Heart right ventricle (tissue), 16 donors: Measurements from ENCODE around the gene SSC5D. TPM values are rescaled to one million over a fixed set of nuclear protein-coding genes. Genes with fewer than 3 reads are reported as not detected.

Source experiments
- ATAC-seq, 8 donors: fragments of 200-7000 bp; cut with Tn5 transposase; one replicate each; pipeline ENCODE4 v1.9.1; 2020; ENCODE audit warnings: mild to moderate bottlenecking in 8 of 8, moderate library complexity in 8 of 8, moderate number of reproducible peaks in 1 of 8
- DNase-seq, 2 donors: peaks; one replicate each; pipeline ENCODE4 v3.0.0-alpha.2; 2020
- H3K27ac ChIP-seq, 10 donors: fragments of 200-600 bp; sonication (generic) in 2 of 10; one replicate each; pipeline versions ENCODE4 v1.5.0 to v1.8.0; 2020 to 2022; ENCODE audit warnings: mild to moderate bottlenecking in 3 of 10
- H3K27me3 ChIP-seq, 7 donors: fragments of 200-600 bp; one replicate each; pipeline ENCODE4 v1.8.0; 2021 to 2022; ENCODE audit warnings: mild to moderate bottlenecking in 2 of 7
- H3K36me3 ChIP-seq, 9 donors: fragments of 200-600 bp; sonication (generic) in 1 of 9; one replicate each; pipeline versions ENCODE4 v1.5.0 to v1.8.0; 2020 to 2022; ENCODE audit warnings: mild to moderate bottlenecking in 2 of 9
- H3K4me1 ChIP-seq, 9 donors: fragments of 200-600 bp; sonication (generic) in 1 of 9; one replicate each; pipeline versions ENCODE4 v1.5.0 to v1.8.0; 2020 to 2022; ENCODE audit warnings: mild to moderate bottlenecking in 4 of 9
- H3K4me3 ChIP-seq, 10 donors: fragments of 200-600 bp; sonication (generic) in 2 of 10; one replicate each; pipeline versions ENCODE4 v1.5.0 to v1.8.0; 2020 to 2022; ENCODE audit warnings: mild to moderate bottlenecking in 7 of 10, moderate library complexity in 2 of 10
- H3K9me3 ChIP-seq, 11 donors: fragments of 200-600 bp in 10 of 11; sonication (generic) in 2 of 11; one replicate each; pipeline versions ENCODE4 v1.5.0 to v1.8.0; 2013 to 2022; ENCODE audit warnings: mild to moderate bottlenecking in 2 of 11, control low read depth in 1 of 11, moderate library complexity in 1 of 11
- CTCF ChIP-seq, 9 donors: fragments of 200-600 bp; sonication (generic) in 2 of 9; IDR thresholded peaks; one replicate each; pipeline versions ENCODE4 v1.5.0 to v1.8.0; 2021 to 2022; ENCODE audit warnings: antibody characterized with exemption in 9 of 9, mild to moderate bottlenecking in 5 of 9, moderate library complexity in 1 of 9
- intact Hi-C, 10 donors: fragments of 100-400 bp; cut with DNase I; formaldehyde crosslinking; loops; one replicate each; pipeline versions ENCODE4 v1.11.1 to v1.14.2; 2022
- polyA plus RNA-seq, 2 donors: library from polyadenylated mRNA; stranded (reverse); fragments of 200-250 nt; gene quantifications; one replicate each; pipeline ENCODE4 v1.2.3, GENCODE V29; 2013
- total RNA-seq, 10 donors: library from RNA; stranded (reverse); fragmentation: NEBNext Ultra II Directional in 3 of 10; extraction: Animal tissue kit (Norgen Biotek cat#: 25700) in 3 of 10; gene quantifications; one replicate each; pipeline versions ENCODE4 v1.2.1 to v1.2.4, GENCODE V29; 2021 to 2023
- donor health status: Arrhythmogenic right ventricular cardiomyopathy.
- donor health status: ischemic (EF 13 %, LVEDD 7.1; RV severe dilation, severe dysfunction).
- donor health status: healthy with polysubstance abuse.
- donor health status: DM: no; HTN: yes; CAD: no.
- donor health status: DM: no; HTN: no; CAD: no.
- donor health status: ischemic (EF 25% LVEDD 6.9; RV normal size, moderate dysfunction).
- donor health status: ischemic (EF 25% LVEDD 5.7; RV mildly dilated, moderate dysfunction).
- donor health status: healthy.
- donor health status: DM: yes; HTN: yes; CAD: no.
- donor health status: Ischemic cardiomyopathy.
- donor health status: ischemic (EF 35%, LVEDD 5.7; RV mildly dilated, moderate dysfunction).
- donor health status: nonischemic (EF 11% LVEDD 7.7; RV severe dilation, severe dysfunction).
- donor health status: DM: yes; HTN: yes; CAD: no.
- donor health status: PGD.
- donor health status: ischemic (EF 29% LVEDD 5.4; RV normal size, mild dysfunction).
- donor health status: nonischemic (EF 23%, LVEDD 6.1; RV moderate dilation, normal function).

The SSC5D gene
- total and polyA plus RNA-seq, 12 donors: 0.72 to 6.5 (median 3.6) TPM

GRCh38 chr19:55567708-55568328 lies 79.6 kb downstream of the SSC5D start:
- H3K4me3 ChIP-seq: no peak overlapping the region
- no peak overlapping the region for H3K27ac ChIP-seq
- no peaks in the 10 kb centered on the region for H3K9me3 ChIP-seq
- peaks cover 0 to 4% (median 0%) of the 10 kb centered on the region in 9 donors for H3K4me1 ChIP-seq
- intact Hi-C loops: no loop called here
- no peak for TF ChIP-seq CTCF (IDR thresholded peaks at IDR 0.05)
- no peak for ATAC-seq
- no peak for DNase-seq
- H3K27me3 ChIP-seq: peaks cover 0 to 5% (median 0%) of the 10 kb centered on the region in 7 donors
- no peaks in the 10 kb centered on the region for H3K36me3 ChIP-seq

Other genes starting within 250 kb of the SSC5D start
- 10 to 100 TPM; 31.1 to 51.3 (median 39.0) TPM for gene PPP6R1, start 229.4 kb upstream of the SSC5D start, total RNA-seq
- gene PPP6R1, start 229.4 kb upstream of the SSC5D start, polyA plus RNA-seq: 10 to 100 TPM; 36.8 to 38.0 TPM
- gene HSPBP1, start 208.3 kb upstream of the SSC5D start, total RNA-seq: 10 to 100 TPM; 26.7 to 41.6 (median 31.6) TPM
- gene HSPBP1, start 208.3 kb upstream of the SSC5D start, polyA plus RNA-seq: 10 to 100 TPM; 54.2 to 83.7 TPM
- 10 to 100 TPM in 2 of 10 donors, 1 to 10 TPM in 8; 2.3 to 12.6 (median 4.1) TPM for gene BRSK1, start 204.4 kb upstream of the SSC5D start, total RNA-seq
- 1 to 10 TPM; 1.8 to 2.0 TPM for gene BRSK1, start 204.4 kb upstream of the SSC5D start, polyA plus RNA-seq
- 1 to 10 TPM in 3 of 10 donors, under 1 TPM in 4, not detected in 3; 0.41 to 6.5 (median 0.75) TPM for gene TMEM150B, start 163.1 kb upstream of the SSC5D start, total RNA-seq
- under 1 TPM in 1 of 2 donors, not detected in 1; 0.38 TPM for gene TMEM150B, start 163.1 kb upstream of the SSC5D start, polyA plus RNA-seq
- gene KMT5C, start 148.6 kb upstream of the SSC5D start, total RNA-seq: 1 to 10 TPM; 4.0 to 9.2 (median 6.9) TPM
- 10 to 100 TPM in 1 of 2 donors, 1 to 10 TPM in 1; 4.7 to 12.4 TPM for gene KMT5C, start 148.6 kb upstream of the SSC5D start, polyA plus RNA-seq
- not detected for gene COX6B2, start 133.7 kb upstream of the SSC5D start, total RNA-seq
- gene COX6B2, start 133.7 kb upstream of the SSC5D start, polyA plus RNA-seq: not detected
- not detected for gene GARIN5B, start 125.2 kb upstream of the SSC5D start, total RNA-seq
- gene GARIN5B, start 125.2 kb upstream of the SSC5D start, polyA plus RNA-seq: not detected
- gene IL11, start 118.0 kb upstream of the SSC5D start, total RNA-seq: not detected
- gene IL11, start 118.0 kb upstream of the SSC5D start, polyA plus RNA-seq: under 1 TPM; 0.30 to 0.37 TPM
- gene TMEM190, start 111.6 kb upstream of the SSC5D start, total RNA-seq: not detected
- not detected for gene TMEM190, start 111.6 kb upstream of the SSC5D start, polyA plus RNA-seq
- 1 to 10 TPM in 2 of 10 donors, under 1 TPM in 6, not detected in 2; 0.25 to 1.3 (median 0.49) TPM for gene TMEM238, start 104.1 kb upstream of the SSC5D start, total RNA-seq
- under 1 TPM in 1 of 2 donors, not detected in 1; 0.06 TPM for gene TMEM238, start 104.1 kb upstream of the SSC5D start, polyA plus RNA-seq
- 1,000 to 10,000 TPM in 1 of 10 donors, 100 to 1,000 TPM in 9; 473 to 1,031 (median 577) TPM for gene RPL28, start 102.5 kb upstream of the SSC5D start, total RNA-seq
- 1,000 to 10,000 TPM in 1 of 2 donors, 100 to 1,000 TPM in 1; 776 to 1,617 TPM for gene RPL28, start 102.5 kb upstream of the SSC5D start, polyA plus RNA-seq
- 10 to 100 TPM; 25.0 to 42.1 (median 30.7) TPM for gene UBE2S, start 80.6 kb upstream of the SSC5D start, total RNA-seq
- 10 to 100 TPM in 1 of 2 donors, 1 to 10 TPM in 1; 8.0 to 25.5 TPM for gene UBE2S, start 80.6 kb upstream of the SSC5D start, polyA plus RNA-seq
- not detected for gene SHISA7, start 45.1 kb upstream of the SSC5D start, total RNA-seq
- under 1 TPM in 1 of 2 donors, not detected in 1; under 0.01 TPM for gene SHISA7, start 45.1 kb upstream of the SSC5D start, polyA plus RNA-seq
- gene ISOC2, start 26.8 kb upstream of the SSC5D start, total RNA-seq: 10 to 100 TPM; 42.5 to 69.8 (median 48.3) TPM
- gene ISOC2, start 26.8 kb upstream of the SSC5D start, polyA plus RNA-seq: 100 to 1,000 TPM in 1 of 2 donors, 10 to 100 TPM in 1; 88.7 to 117 TPM
- not detected for gene C19orf85, start 23.7 kb upstream of the SSC5D start, total RNA-seq
- not detected for gene C19orf85, start 23.7 kb upstream of the SSC5D start, polyA plus RNA-seq
- gene ZNF628, start 11.8 kb upstream of the SSC5D start, total RNA-seq: 1 to 10 TPM; 2.5 to 7.8 (median 4.3) TPM
- gene ZNF628, start 11.8 kb upstream of the SSC5D start, polyA plus RNA-seq: 1 to 10 TPM; 4.9 to 7.5 TPM
- 1 to 10 TPM; 5.8 to 9.9 (median 6.8) TPM for gene NAT14, start 3.2 kb upstream of the SSC5D start, total RNA-seq
- 10 to 100 TPM in 1 of 2 donors, 1 to 10 TPM in 1; 9.0 to 16.4 TPM for gene NAT14, start 3.2 kb upstream of the SSC5D start, polyA plus RNA-seq
- gene SBK2, start 48.7 kb downstream of the SSC5D start, total RNA-seq: 10 to 100 TPM in 1 of 10 donors, 1 to 10 TPM in 9; 1.1 to 14.1 (median 2.0) TPM
- gene SBK2, start 48.7 kb downstream of the SSC5D start, polyA plus RNA-seq: 1 to 10 TPM in 1 of 2 donors, under 1 TPM in 1; 0.39 to 9.4 TPM
- 10 to 100 TPM in 4 of 10 donors, 1 to 10 TPM in 6; 2.0 to 33.3 (median 7.3) TPM for gene SBK3, start 57.1 kb downstream of the SSC5D start, total RNA-seq
- 10 to 100 TPM in 1 of 2 donors, 1 to 10 TPM in 1; 3.2 to 11.3 TPM for gene SBK3, start 57.1 kb downstream of the SSC5D start, polyA plus RNA-seq
- gene ZNF579, start 92.4 kb downstream of the SSC5D start, total RNA-seq: 10 to 100 TPM in 4 of 10 donors, 1 to 10 TPM in 6; 7.1 to 16.9 (median 9.6) TPM
- gene ZNF579, start 92.4 kb downstream of the SSC5D start, polyA plus RNA-seq: 10 to 100 TPM; 13.1 to 23.8 TPM
- gene FIZ1, start 111.1 kb downstream of the SSC5D start, total RNA-seq: 10 to 100 TPM; 11.6 to 18.8 (median 13.5) TPM
- gene FIZ1, start 111.1 kb downstream of the SSC5D start, polyA plus RNA-seq: 10 to 100 TPM in 1 of 2 donors, 1 to 10 TPM in 1; 9.3 to 16.5 TPM
- gene ZNF524, start 111.9 kb downstream of the SSC5D start, total RNA-seq: 10 to 100 TPM in 8 of 10 donors, 1 to 10 TPM in 2; 7.9 to 22.0 (median 12.9) TPM
- 10 to 100 TPM; 34.9 to 39.4 TPM for gene ZNF524, start 111.9 kb downstream of the SSC5D start, polyA plus RNA-seq
- gene ZNF865, start 117.2 kb downstream of the SSC5D start, total RNA-seq: 10 to 100 TPM; 11.8 to 20.0 (median 13.5) TPM
- gene ZNF865, start 117.2 kb downstream of the SSC5D start, polyA plus RNA-seq: 10 to 100 TPM; 13.9 to 26.5 TPM
- gene ZNF784, start 136.1 kb downstream of the SSC5D start, total RNA-seq: 10 to 100 TPM in 8 of 10 donors, 1 to 10 TPM in 2; 8.9 to 16.4 (median 12.2) TPM
- gene ZNF784, start 136.1 kb downstream of the SSC5D start, polyA plus RNA-seq: 1 to 10 TPM; 6.4 to 9.9 TPM
- 10 to 100 TPM; 16.6 to 24.9 (median 21.1) TPM for gene ZNF580, start 152.6 kb downstream of the SSC5D start, total RNA-seq
- 10 to 100 TPM; 16.5 to 29.9 TPM for gene ZNF580, start 152.6 kb downstream of the SSC5D start, polyA plus RNA-seq
- 10 to 100 TPM in 1 of 10 donors, 1 to 10 TPM in 9; 4.0 to 15.6 (median 6.5) TPM for gene ZNF581, start 155.2 kb downstream of the SSC5D start, total RNA-seq
- gene ZNF581, start 155.2 kb downstream of the SSC5D start, polyA plus RNA-seq: 10 to 100 TPM in 1 of 2 donors, 1 to 10 TPM in 1; 5.6 to 10.8 TPM
- 10 to 100 TPM; 12.1 to 20.0 (median 13.3) TPM for gene CCDC106, start 159.8 kb downstream of the SSC5D start, total RNA-seq
- gene CCDC106, start 159.8 kb downstream of the SSC5D start, polyA plus RNA-seq: 10 to 100 TPM; 15.3 to 29.6 TPM
- gene U2AF2, start 166.6 kb downstream of the SSC5D start, total RNA-seq: 100 to 1,000 TPM in 1 of 10 donors, 10 to 100 TPM in 9; 64.1 to 100 (median 72.9) TPM
- 10 to 100 TPM; 75.5 to 90.2 TPM for gene U2AF2, start 166.6 kb downstream of the SSC5D start, polyA plus RNA-seq
- gene EPN1, start 186.8 kb downstream of the SSC5D start, total RNA-seq: 100 to 1,000 TPM; 127 to 305 (median 140) TPM
- 100 to 1,000 TPM; 134 to 140 TPM for gene EPN1, start 186.8 kb downstream of the SSC5D start, polyA plus RNA-seq
- not detected for gene NLRP9, start 250.0 kb downstream of the SSC5D start, total RNA-seq
- not detected for gene NLRP9, start 250.0 kb downstream of the SSC5D start, polyA plus RNA-seq